ENCODE measurements around the gene TMEM245. TPM values are rescaled to one million over a fixed set of nuclear protein-coding genes. Genes with fewer than 3 reads are reported as not detected.

Gene TMEM245
- polyA plus RNA-seq (ENCODE audit: insufficient read length): 77.1 TPM
- long read RNA-seq, donor 1, partial matches to known transcripts: 6 of 23 reads
- long read RNA-seq, donor 1, other reads (novel, unspliced or antisense): 13 of 23 reads
- long read RNA-seq, donor 2, partial matches to known transcripts: 8 of 15 reads
- long read RNA-seq, donor 2, other reads (novel, unspliced or antisense): 6 of 15 reads
- long read RNA-seq, donor 3, partial matches to known transcripts: 17 of 19 reads
- long read RNA-seq, donor 3, other reads (novel, unspliced or antisense): 0 of 19 reads
- long read RNA-seq, donor 4: 0 reads
- long read RNA-seq, donor 5: 0 reads
- long read RNA-seq, donor 6, partial matches to known transcripts: 0 of 9 reads
- long read RNA-seq, donor 6, other reads (novel, unspliced or antisense): 8 of 9 reads
- long read RNA-seq, donor 7, partial matches to known transcripts: 6 of 21 reads
- long read RNA-seq, donor 7, other reads (novel, unspliced or antisense): 11 of 21 reads
- long read RNA-seq, donor 8: 0 reads

DNA sequence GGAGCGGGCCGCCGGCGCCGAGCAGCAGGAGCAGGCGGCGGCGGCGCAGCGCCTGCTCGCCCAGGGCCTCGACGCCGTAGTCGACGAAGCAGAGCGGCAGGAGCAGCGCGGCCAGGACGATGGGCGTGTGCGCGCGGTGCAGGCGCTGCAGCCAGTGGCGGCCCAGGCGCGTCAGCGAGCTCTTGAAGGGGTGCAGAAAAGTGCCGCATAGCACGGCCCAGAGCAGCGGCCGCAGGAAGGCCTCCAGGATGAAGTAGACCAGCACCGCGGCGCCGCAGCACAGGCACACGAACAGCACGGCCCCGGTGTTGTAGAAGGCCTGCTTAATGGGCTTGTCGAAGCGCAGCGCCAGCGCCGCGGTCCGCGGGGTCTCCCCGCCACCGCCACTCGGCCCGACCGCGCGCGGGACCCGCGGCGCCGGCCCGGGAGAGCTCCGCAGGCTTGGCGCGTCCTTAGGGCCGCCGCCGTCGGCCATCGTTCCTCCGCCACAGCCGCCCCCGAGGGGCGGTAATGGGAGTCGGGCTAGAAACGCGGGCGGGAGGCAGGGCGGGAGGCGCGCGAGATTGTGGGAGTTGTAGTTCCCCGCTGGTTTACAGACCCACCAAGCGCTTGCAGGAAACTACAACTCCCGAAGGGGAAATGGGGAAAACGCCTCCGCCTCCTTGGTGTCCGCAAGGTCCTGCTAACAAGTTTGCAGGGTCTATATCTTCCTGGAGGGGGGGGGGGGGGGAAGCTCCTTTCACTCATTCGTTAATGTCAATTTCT lies at the start of gene TMEM245:
Gene TMEM245 (minus strand): TSS at position 509 of the 765 bp plus-strand sequence. CDS start 34 bp downstream, at position 475.
- DNase-seq: peak; percentile 98

DNA sequence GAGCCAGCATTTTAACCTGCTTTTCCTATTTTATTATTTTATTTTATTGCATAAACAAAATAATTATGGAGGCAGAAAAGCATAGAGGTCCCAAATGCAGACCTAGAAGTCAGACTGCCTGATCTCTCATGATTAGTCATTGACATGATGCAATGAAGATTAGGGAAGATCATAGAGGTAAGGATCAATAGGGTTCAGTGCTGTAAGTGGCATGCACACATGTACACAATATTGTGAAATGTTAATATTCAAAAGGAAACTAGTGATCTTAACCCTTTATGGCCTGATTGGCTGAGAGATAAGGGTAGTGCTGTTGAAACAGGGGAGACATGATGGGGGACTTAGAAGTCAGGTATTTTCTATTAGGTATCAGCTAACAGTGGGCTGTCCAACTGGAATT lies 48.4 kb upstream of the TMEM245 start:
- no peak for DNase-seq

DNA sequence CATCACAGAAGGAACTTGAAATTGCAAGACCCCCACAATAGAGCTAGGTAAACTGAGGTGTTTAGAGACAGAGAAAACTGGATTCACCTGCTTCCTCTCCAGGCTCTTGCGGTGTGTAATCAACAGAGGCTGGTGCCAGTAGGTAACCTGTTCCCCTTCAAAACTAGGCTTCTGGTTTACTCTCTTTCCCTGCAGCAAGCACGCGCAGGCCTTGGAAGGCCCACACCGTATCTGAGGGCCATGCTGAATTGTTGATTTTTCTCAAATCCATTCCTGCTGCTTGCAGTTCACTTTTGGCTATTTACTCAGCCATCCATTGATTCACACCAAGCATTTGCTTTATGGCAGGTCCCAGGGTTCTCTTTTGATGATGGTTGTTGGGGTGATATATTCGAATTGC lies 48.0 kb upstream of the TMEM245 start:
- DNase-seq: no peak

DNA sequence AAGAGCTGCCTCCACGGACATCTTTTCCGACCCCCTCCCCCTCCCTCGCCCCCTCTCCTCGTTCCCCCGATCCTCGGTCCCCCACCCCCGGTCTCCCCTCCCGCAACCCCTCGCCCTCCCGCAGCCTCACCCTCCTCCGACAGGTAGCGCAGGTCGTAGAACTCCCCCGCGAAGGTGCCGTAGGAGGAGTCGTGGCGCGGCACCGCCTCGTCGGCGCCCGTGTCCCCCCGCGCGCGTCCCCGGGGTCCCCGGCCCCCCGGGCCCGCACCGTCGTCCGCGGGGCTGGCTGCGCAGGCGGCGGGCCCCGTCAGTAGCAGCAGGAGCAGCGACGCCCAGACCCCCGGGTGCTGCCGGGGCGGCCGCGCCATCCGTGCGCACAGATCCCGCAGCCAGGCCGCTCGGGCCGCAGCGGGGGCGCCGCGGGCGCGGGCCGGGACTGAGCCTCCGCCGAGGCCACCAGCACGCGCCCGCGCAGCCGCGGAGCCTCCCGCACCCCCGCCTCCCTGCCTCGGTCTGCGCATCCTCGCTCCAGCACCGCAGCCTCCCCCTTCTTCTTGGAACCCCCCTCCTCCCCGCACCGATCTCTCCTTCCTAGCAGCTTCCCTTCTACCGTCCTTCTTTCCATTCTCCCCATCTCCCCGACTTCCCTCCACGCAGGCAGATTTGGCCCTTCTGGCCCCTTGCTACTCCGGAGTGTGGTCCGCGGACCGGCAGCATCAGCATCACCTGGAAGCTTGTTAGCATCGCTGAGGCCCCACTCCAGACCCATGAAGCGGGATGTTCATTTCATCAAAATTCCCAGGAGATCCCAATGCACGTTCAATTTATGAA lies 47.2 kb upstream of the TMEM245 start, which contains the start of gene FRRS1L:
Gene FRRS1L (minus strand): TSS at position 479 of the 831 bp plus-strand sequence. CDS start 111 bp downstream, at position 368.
- no peak for DNase-seq

DNA sequence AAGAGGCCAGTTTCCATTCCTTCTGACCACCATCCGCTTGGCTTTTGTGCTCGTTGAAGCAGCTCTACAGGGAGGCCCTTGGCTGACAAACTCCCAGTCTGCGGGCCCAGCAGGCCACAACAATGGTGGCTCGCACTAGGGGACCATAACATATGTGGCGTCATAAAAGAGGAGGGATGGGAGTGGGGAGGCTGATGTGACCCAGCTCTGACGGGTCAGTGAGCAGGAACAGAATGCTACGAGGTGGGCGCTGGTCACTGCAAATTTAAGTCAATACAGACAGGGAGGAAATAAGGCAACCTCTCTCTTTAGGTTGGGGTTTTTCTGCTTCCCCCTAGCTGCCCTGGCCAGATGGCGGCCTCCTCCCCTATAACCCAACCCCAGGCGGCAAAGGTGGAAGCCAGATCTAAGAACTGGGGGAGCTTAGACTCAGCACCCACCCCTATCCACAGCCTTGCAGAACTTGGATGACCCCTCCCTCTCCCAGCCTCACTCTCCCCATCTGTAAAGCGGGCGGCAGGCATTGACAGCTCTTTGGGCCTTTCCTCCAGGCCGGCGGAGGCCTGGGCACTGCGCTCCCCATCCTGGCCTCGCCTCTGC lies 46.5 kb upstream of the TMEM245 start:
- no peak for DNase-seq

DNA sequence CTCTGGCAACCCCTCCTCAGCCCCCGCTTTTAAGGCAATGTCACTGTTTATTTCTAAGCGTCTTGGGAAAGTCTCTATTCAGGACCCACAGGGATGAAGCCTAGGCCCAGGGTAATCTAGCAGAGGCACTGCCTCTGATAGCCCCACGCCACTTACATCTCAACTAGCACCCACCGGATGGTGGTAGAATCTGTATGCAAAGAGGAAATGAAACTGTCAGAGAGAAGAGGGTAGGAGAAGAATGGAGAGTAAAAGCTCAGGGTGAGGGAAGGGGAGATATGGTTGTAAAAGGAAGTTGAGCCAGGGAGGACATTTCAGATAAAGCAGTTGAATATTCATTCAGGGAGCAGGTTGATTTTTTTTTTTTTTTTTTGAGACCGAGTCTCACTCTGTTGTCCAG lies 44.3 kb upstream of the TMEM245 start:
- DNase-seq: no peak

DNA sequence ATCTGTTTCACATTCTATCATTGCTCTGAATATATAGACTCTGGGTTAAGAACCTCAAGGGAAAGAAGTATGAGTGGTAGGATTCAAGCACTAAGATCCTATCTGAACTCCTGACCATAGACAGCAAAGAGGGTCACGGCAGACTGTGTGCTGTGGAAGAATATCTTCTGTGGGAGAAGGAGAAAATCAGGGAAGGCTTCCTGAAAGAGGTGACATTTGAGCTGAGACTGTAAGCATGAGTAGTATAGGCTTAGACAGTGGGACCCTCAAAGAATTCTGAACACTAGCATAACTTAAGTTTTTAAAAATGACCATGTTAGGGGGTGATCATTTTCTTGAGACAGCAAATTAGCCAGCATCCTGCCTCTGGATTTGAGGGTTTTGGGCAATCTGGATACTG lies 43.4 kb upstream of the TMEM245 start:
- DNase-seq: no peak

DNA sequence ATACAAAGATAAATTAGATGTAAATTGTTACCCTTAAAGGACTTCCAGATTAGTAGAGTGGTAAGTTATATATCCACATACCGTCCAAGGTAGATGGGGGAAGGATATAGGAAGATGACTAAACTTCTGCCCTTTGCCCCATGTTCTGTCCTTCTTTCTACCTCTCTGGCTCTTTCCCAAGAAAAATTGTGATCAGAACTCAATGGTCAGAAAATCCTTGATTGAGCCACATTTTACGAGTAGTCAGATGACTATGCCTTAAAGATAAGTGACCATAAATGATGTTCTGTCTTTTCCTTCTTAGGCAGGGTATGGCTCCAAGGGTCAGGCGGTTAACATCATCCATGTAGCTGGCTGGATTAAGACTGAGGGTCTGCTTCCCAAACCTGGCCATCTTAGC lies 42.9 kb upstream of the TMEM245 start:
- DNase-seq: no peak

DNA sequence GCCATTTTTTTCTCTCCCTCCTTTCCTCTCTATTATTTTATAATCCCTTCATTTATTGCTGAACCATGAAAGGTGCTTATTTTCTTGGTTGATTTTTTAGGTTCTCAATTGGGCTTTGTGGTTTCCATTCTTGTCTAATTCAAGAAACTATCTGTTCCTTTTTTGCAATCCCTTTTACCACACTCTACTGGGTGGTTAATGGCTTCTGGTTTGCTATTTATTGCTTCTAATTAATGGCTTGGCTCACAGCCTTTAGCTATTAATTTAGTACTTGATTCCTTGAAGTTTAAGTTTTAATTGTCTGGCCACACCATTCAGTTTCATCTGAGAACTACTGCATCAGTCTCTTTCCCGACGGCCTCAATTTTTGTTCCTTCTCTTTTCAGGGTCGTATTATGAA lies 41.7 kb upstream of the TMEM245 start:
- no peak for DNase-seq

DNA sequence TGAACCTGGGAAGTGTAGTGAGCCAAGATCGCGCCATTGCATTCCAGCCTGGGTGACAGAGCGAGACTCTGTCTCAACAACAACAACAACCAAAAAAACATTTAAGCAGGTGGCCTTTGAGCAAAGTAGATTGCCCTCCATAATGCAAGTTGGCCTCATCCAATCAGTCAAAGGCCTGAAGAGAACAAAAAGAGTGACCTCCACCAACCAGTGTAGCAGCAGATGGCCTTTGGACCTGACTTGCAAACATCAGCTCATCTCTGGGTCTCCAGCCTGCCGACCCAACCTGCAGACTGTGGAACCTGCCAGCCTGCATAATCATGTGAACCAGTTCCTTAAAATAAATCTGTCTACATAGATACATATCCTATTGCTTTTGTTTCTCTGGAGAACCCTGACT lies 39.8 kb upstream of the TMEM245 start:
- DNase-seq: no peak

DNA sequence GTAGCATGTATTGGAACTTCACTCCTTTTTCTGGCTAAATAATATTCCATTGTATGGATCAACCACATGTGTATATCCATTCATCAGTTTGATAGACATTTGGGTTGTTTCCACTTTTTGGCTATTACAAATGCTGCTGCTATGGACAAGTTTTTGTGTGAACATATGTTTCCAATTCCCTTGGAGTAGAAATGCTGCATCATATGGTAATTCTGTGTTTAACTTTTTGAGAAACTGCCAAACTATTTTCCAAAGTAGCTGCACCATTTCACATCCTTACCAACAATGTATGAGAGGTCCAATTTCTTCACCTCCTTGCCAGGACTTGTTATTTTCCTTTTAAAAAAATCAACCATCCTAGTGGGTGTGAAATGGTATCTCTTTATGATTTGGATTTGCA lies 38.9 kb upstream of the TMEM245 start:
- no peak for DNase-seq

DNA sequence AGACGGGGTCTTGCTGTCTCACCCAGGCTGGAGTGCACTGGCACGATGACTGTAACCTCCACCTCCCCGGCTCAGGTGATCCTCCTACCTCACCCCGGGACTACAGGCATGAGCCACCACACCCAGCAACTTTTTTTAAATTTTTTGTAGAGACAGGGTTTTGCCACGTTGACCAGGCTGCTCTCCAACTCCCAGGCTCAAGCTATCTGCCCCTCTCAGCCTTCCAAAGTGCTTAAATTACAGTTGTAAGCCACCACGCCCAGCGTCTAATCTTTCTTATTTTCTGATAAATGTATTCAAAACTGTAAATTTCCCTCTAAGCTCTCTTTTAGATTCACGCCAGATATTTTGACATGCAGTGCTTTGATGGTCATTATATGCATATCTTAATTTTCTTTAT lies 37.0 kb upstream of the TMEM245 start:
- DNase-seq: no peak

DNA sequence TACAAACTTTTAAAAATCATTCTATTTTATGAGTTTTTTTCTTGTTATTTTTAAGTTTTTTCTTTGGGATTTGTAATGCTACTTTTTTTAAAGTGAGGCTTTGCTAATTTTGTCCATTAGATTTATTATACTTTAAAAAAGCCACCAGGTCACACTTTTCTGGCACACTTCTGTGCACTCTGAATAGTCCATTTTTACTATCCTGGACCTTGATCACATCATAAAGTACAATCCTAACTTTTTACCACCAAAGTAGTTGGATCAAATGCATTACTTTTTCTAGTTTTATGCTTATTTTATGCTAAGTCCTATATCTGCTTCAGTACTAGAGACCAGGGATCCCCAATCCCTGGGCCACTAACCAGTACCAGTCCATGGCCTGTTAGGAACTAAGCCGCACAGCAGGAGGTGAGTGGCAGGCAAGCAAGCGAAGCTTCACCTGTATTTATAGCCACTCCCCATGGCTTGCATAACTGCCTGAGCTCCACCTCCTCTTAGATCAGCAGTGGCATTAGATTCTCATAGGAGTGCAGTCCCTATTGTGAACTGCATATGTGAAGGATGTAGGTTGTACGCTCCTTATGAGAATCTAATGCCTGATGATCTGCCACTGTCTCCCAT lies 31.3 kb upstream of the TMEM245 start:
- no peak for DNase-seq

DNA sequence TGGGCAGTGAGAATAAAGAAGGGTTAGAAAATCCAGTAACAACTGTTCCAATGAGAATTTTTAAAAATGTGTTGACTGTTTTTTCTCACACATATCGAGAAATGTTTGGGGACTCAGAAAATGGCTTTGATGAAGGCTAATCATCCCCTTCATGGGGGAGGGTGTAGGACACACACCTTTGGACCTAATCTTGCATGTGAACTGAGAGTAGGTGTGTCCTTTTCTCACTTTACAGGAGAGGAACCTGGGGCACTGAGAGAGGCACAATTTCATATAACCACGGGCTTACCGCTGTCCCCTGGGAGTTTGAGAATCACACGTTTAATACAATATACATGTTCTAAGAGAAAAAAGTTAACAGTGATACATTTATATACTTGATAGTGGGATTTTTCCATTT lies 30.0 kb upstream of the TMEM245 start:
- DNase-seq: no peak

DNA sequence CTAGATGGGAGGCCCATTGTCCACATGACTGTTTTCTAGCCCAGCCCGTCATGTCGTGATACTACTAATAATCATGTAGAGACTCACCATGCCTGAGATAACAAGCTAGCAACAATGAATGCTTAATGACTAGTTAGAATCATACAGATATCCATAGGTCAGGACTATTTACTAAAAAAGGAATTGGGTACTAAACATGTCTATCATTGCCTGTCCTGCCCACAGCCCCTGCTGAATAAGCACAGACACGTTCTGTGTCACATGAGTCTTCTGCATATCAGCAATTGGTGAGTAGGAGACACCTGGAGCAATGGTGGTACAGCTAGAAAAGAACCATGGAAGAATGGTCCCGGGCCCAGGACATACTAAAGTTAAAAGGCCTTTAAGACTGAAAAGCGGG lies 29.3 kb upstream of the TMEM245 start:
- DNase-seq: no peak

DNA sequence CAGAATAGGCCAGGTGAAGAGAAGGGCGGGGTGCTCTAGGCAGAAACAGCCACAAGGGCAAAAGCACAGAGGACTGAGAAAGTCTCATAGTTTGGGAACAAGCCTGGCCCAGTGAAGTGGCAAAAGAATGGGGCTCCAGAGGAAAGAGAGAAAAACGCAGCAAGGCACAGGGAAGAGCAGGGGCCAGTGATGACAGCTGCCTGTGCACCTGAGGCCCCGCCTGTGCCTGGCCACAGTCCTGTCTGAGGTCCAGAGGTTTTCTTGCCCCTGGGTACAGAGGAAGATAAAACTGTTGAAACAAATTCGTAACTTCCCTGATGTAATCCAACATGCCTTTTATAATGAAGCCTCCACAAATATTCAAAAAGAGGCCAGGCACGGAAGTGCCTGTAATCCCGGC lies 25.3 kb upstream of the TMEM245 start:
- no peak for DNase-seq

DNA sequence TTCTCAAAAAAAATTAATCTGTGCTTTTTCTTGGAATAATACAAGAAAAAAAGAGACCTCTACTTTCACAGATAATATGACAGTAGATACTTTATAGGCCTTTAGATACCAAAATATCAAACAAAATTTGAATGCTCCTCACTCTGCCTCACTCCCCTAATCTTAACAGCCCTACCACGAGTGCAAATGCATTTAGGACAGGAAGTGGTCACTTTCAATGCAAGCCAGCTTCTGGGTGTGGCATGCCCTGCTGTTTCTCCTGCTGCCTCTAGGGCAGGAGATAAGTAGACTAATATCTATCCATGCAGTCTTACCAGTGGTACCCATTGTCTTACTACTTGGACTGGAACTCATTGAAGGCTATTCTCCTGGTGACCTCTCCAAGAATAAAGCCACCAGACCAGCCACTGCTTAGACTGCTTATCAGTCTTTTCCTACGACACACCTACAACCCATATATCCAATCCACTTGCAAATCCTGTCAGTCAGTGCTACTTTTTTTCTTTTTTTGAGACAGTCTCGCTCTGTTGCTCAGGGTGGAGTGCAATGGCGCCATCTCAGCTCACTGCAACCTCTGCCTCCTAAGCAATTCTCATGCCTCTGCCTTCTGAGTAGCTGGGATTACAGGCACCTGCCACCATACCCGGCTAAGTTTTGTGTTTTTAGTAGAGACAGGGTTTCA lies 24.3 kb upstream of the TMEM245 start:
- no peak for DNase-seq

DNA sequence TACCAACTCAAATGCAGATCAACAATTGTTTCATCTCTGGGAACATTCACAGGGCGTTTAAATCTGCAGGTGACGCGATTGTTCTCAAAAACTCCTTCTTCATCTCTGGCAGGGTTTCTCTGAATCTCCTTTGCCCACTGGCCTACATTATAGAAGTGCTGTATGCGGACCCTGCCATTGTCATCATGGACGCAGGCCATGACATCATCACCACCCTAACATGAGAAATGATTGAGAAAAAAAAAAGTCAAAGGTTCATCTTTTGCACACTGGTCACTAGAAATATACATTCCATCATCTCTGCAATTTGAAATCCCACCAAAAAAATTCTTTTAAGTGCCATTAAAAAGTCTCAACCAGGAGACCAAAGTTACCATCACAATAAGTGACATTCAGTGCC lies 21.6 kb upstream of the TMEM245 start:
- DNase-seq: no peak

DNA sequence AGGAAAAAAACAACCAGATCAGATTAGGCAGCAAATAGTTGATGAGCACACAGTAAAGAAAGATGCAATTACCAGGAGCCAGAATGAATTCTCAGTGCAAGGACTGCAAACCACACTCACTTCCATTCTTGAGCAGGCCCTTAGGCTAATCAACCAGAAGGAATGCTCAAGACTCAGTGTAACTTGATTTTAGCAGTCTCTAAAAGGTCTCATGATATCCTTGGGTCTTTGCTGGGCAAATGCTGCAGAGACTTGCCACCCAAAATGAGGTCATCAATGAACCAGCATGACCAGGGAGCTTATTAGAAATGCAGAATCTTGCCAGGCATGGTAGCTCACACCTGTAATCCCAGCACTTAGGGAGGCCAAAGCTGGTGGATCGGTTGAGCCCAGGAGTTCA lies 20.1 kb upstream of the TMEM245 start:
- DNase-seq: no peak

DNA sequence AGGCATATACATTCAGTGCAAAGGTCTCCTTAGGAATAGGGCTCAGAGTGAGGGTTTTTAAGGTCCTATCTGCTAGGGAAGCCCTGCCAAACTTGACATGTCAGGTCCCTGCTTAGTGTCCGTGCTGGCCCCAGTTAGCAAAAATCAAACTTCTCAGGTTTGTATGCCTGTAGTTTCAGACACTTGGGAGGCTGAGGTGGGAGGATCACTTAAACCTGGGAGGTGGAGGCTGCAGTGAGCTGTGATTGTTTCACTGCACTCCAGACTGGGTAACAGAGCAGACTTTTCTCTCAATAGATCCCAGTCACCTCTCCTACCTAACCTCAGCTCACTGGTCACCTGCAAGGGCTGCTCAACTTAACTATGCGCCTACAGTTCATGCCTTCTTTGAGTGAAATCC lies 18.7 kb upstream of the TMEM245 start:
- no peak for DNase-seq

DNA sequence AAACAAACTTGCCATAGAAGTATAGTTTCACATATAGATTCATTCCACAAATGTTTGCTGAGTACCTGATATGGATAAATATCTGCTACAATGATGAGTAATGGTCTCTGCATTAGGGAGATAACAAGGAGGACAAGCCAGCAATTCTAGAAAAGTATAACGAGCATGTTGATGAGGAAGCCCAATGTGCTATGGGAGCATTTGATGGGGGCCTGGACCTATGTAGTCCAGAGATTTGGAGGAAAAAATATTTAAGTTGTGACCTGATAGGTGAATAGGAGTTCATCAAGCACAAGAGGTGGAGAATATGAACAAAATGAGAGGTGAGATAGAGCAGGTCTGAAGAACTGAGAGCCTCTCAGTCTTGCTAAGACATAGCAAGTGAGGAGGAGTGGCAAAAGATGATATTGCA lies 14.4 kb upstream of the TMEM245 start:
- no peak for DNase-seq

Measured in left kidney (tissue), 8 donors.